NCI-H345 treated with DMSO at 0.1 percent for 48 hours (cell line): ENCODE data around the gene GRID2.

Experiments
- DNase-seq: peaks from one replicate; lab custom pipeline; 2025; ENCODE audit not compliant: unreplicated experiment; lab: John Stamatoyannopoulos, UW

The GRID2 gene

GRCh38 chr4:93370256-93370655 is 1066.5 kb downstream of the GRID2 start:
- no peak for DNase-seq

DNA sequence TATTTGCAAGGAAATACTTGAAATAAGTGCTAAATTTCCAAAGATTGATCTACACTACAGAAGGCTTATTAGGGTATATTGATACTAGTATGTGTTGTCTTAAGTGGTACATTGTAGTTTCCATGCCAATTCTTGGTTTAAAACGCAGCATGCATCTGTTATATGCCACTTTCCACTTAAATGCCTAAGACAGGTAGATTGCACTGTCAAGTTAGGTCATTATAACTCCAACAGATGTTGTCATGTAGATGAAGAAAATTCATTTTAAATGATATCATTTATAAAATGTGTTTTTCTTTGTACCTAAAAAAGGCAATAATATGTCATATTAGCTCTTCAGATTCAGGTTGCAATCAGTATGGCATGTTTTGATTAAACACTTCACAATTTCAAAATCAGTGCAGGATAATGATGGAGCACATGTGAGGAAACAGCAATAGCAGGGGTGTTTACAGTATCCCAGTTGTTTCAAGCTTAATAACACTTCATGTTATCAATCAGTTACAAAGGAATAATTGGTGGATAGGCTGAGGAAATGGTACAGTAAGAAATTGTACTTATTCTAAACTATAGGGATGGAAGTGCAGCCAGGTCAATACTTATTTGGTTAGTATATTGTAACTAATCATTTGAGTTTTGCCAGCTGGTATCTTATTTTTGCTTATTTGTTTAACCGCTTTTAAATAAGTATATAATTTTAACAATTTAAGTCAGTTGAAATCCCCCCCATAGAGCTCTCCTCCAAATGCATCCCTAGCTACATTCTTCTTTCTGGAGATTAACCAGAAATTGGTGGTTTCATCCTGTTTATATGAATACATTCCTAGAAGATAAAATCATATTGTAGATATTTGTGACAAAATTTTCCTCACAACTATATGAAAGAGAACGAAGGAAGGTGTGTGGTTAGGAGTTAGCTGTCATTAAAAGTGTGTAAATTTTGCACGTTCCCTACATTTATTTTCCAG is 1070.4 kb downstream of the GRID2 start:
- DNase-seq: no peak

DNA sequence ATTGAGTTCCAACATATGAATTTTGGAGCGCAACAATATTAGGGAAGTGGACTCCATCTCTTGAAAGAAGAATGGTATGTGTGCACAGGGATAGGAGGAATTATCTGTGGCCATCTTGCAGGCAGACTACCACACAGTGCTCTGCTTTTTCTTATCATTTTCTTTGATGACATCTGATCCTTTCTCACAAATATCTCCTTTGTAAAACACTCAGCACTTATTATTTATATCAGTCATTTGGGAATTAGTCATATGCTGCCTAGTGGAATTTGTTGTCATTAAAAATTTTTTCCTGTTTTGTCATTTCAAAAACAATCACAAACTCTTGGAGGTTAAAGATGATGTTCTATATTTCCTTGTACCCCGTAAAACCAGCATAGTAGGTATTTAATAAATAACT is 1080.5 kb downstream of the GRID2 start:
- no peak for DNase-seq

DNA sequence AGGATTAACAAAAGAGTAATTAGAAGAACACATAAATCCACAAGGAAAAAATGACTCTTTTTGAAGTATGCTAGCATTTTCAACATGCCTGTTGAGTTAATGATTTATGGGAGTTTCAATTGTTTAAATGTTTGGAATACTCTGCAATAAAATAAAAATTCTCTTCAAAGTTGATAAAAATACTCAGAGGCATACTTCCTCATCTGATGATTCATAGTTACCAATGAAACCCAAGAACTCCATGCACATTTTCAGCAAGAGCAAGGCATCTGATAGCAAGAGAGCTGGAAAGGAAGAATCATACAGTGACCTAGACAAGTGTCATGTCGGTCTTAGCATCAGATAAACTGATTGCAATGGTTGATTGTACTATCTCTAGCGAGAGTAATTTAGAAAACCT is 1081.1 kb downstream of the GRID2 start:
- DNase-seq: no peak

- DNase-seq: no peak
Observed at GRCh38 chr4:93394545-93395081, 1090.8 kb downstream of the GRID2 start.

- no peak for DNase-seq
Observed at GRCh38 chr4:93396272-93396671, 1092.5 kb downstream of the GRID2 start.

- DNase-seq: no peak
Observed at GRCh38 chr4:93403571-93403970, 1099.8 kb downstream of the GRID2 start.

DNA sequence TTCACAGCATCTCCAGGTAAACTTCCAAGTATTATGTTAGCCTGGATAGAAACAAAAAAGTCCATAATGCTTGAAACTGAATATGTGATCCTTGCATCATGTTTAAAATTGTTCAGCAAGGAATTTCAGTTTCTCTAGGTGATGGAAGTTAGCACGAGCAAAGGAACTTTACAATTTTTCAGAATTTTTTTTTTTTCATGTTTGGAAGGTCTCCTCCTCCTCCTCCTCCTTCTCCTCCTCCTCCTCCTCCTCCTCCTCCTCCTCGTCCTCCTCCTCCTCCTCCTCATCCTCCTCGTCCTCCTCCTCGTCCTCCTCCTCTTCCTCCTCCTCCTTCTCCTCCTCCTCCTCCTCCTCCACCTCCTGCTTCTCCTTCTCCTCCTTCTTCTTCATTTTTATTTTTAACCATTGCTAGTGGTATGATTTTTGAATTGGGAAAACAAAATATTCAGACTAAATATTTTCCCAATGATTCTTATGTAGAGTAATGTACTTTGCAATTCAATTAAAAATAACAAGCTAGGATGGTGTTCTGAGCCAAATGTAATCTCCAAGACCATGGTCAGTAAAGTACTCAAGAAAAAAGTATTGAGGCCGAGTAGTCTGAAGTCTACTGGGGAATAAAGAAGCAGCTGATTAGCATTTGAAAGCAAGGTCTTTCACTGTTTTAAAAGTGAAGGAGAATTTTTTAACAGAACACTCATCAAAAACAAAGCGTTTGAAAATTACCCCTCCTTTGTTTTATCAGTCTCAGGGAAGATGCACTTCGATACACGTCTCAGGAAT is 1103.9 kb downstream of the GRID2 start:
- DNase-seq: no peak

DNA sequence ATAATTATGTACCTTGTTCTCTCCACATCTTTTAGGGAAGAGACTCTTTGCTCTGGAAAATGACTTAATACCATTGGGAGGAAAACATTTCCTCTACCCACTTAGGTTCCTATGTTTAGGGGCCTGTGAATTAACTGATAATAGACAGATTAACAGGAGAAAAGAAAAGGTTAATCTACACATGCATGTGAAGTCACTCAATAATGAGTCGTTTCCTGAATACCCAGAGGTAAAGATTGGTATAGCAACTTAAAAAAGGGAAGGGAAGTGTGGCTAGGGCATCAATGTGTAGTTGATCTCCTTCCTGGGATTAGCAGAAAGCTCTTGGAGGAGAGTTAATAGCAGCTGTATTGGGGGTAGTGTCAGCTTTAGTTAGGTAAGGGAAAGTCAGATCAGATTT is 1105.3 kb downstream of the GRID2 start:
- DNase-seq: no peak

- DNase-seq: no peak
Observed at GRCh38 chr4:93414041-93414550, 1110.3 kb downstream of the GRID2 start.

DNA sequence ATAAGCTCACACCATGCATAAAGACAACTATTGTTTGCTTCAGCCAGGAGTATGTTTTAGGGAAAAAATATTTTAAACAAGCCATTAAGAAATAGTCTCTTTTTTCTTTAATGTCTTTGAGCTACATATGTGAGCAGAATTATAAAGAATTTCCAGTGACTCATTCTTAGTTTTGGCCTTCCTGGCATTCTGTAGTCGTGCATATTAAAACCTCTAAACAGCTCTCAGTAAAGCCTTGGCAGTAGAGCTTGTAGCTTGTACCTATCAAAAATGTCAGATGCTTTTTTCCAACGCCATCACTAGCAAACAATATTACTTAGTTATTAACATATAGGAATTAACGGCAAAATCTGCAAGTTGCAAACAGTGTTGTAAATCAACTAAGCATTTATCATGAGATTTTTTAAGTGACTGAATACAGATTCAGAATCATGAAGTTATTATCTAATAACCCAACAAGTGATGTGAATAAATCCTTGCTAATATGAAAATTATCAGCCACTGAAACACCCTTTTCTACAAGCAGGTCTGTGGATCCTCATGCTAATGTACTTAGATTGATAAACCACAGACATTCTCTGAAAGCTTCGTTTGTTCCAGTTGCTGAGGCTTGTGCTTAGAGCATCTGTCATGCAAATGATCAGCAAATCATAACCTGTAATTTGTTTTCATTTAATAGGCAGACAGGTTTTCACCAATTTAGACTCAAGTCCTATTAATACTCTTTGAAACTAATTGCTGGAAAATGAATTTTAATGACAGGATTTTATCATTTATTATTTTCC is 1112.8 kb downstream of the GRID2 start:
- DNase-seq: no peak

DNA sequence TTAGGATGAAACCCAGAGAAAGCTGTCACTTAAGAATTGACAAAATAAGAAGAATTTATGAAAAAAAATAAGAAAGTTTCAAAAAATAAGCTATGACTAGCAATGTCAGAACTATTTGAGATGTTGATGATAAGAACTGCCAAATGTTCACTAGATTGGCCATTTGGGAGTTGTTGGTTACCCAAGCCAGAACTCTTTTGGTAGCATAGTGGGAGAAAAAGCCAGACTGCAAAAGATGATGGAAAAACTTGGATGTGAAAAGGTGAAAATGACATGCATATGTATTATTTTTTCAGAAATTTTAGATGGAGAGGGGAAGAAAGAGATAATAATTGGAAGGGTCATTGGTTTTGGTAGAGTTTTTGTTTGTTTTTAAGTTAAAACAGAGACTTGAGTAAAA is 1127.6 kb downstream of the GRID2 start:
- no peak for DNase-seq

GRCh38 chr4:93433840-93434239 is 1130.1 kb downstream of the GRID2 start:
- no peak for DNase-seq

DNA sequence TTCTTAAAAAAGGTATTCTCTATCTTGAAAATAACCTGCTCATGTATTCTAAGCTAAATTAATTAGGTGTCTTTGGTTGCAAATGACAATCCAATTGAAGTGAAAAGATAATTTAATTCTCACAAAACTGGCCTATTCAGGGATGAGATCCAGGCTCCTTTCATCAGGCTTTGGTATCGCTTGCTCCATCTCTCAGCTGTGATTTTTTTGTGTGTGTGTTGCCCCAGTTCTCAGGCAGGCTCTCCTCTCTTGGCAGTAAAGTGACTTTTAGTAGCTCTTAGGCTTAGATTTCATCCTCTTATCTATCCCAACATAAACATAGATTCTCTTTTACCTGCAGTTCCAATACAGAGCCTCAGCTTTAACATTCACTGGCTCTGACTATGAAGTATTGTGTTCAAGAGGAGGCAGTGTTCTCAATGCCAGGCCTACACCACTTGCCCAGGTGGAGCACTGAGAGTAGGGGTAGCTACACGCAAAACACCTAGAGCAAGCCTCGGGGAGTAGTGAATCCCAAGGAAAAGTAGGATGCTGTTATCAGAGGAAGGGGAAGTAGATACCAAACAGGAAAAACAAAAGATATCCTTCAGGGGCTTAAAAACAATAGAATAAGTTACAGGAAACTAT is 1132.3 kb downstream of the GRID2 start:
- DNase-seq: no peak

DNA sequence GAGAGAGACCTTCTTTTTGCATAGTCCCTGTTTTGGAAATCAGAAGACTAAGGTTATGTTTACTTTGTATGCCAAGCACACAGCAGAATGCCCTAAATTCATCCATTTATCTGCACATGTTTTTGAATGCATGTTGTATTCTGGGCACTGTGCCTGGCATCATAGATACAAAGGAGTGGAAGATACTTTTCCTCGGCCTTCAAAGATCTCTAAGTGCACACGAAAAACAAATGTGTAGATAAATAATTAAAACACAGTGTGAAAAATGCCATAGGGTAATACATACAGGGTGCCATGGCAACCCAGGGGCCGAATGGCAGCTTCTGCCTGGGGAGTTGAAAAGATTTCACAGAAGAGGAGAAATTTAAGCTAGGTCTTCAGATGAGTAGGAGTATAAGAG is 1134.2 kb downstream of the GRID2 start:
- DNase-seq: no peak

DNA sequence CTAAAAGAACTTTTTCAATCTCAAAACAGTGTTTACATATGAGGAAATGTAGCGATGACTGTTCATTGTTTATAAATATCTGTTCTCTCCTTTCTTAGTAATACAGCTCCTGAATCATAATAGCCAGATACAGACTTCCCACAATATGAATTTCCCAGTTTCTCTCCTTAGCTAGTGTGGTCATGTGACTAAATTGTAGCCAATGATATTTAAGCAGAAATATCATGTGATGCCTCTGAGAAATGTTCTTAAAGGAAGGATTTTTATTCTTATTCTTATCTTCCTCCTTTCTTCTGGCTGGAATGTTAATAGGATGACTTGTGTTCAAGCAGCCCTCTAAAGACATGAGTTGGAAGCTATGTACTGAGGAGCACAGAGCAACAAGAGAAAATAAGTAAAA is 1141.1 kb downstream of the GRID2 start:
- DNase-seq: no peak

DNA sequence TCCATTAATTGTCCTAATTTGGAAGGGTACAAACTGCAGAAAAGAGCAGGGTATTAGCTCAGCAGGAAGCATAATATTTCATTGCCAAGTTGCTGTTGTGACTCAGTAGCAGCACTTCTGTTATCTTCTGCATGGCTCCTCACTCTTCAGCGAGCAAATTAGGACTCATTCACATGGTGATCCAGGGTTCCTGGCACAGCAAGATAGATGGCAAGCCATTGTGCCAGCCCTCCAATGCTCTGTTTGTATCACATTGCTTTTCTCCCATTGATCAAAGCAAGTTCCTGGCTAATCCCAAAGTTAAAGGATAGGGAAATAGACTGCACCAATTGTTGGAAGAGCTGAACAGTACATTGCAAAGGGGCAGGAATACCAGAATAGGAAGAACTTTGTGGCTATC is 1142.3 kb downstream of the GRID2 start:
- no peak for DNase-seq

- DNase-seq: no peak
Observed at GRCh38 chr4:93448691-93449293, 1145.0 kb downstream of the GRID2 start.

DNA sequence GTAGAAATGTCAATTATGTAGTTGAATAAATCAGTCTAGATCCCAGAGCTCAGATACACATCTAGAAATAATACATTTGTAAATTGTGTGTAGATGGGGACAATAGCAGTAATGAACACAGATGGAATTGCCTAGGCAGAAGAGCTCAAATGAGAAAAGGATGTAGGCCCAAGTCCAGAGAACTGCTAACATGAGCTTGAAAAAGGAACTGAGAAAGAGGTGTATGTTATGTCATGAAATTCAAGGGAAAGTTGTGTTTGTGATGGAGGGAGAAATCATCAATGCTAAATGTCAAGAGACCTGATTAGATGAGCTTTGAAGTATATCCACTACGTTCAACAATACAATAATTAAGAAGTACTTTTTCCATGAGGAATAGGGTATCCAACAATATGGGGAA is 1148.2 kb downstream of the GRID2 start:
- DNase-seq: no peak

DNA sequence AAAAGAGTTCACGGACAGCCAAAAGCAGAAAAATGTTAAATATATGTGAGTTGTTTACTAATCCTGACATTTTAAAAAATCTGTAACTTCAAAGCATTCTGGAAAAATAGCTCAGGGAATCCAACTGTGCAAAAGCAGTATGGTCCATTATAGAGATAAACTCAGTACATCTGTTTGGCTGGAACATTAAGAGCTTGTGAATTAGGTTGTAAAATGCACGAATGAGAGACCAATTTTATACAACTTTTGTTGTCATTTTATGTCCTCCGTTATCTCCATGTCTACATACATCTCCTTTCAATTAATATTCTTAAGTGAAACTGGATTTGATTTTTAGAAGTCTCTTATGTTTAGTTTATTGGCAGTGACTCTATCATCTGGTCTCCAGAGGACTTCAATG is 1157.8 kb downstream of the GRID2 start:
- no peak for DNase-seq
